ENCODE measurements around the gene TRIM40. TPM values are rescaled to one million over a fixed set of nuclear protein-coding genes. Genes with fewer than 3 reads are reported as not detected.

The TRIM40 gene
- total RNA-seq (under 1 TPM in 1 of 2 donors, not detected in 1; 0.20 TPM), polyA plus RNA-seq (under 1 TPM in 1 of 2 donors, not detected in 1; 0.08 TPM)
- long read RNA-seq, donor 1, result 0 reads
- long read RNA-seq, donor 2, result 0 reads
- long read RNA-seq, donor 3, result 0 reads
- long read RNA-seq, donor 4, result 0 reads
- long read RNA-seq, donor 5, result 0 reads

DNA sequence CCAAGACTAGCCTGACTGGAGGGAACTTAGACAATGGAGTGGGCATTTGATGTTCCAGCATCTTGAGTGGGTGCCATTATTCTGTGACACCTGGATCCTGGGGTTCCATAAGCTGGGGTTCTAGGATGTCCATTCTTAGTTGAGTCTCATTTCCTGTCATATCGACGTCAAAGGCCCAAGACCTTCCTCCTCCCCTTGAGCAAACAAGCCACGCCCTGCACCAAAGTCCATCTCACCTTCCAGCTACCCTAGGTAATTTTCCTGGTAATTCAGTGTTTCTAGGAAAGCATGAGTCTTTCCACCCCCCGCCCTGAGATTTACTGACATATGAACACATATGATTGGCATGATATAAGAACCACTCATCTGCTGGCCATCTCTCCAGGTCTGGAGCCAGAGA lies at the start of gene TRIM40:
Gene TRIM40 (plus strand): TSS at position 384 of the 400 bp plus-strand sequence. CDS start 897 bp downstream, outside the sequence.
- ATAC-seq (ENCODE audit: insufficient read depth, low FRiP score) (no peak), DNase-seq (no peak)
- WGBS, 2 donors, result 68 to 71% methylated on average over 4 of the region's 4 CpGs
- H3K27ac ChIP-seq (ENCODE audit: low read depth in 1 of 2, low read length in 1 of 2), result no peak within 1 kb of the TSS
- H3K27me3 ChIP-seq (ENCODE audit: control insufficient read depth in 3 of 3, insufficient read depth in 3 of 3, low read length in 2 of 3), result peaks cover 0 to 15% (median 10%) of the 10 kb centered on the region in 3 donors
- H3K36me3 ChIP-seq (ENCODE audit: control insufficient read depth in 4 of 4, insufficient read depth in 4 of 4, low read length in 4 of 4), result no peaks in the 10 kb centered on the region
- H3K9me3 ChIP-seq (ENCODE audit: control insufficient read depth in 4 of 4, insufficient read depth in 3 of 4, low read length in 3 of 4), result no peaks in the 10 kb centered on the region
- no peak within 1 kb of the TSS for H3K4me3 ChIP-seq
- TF ChIP-seq CTCF (IDR thresholded peaks at IDR 0.05; ENCODE audit: control extremely low read depth, extremely low read depth), result no peak
- no peaks in the 10 kb centered on the region for H3K4me1 ChIP-seq (ENCODE audit: control insufficient read depth in 5 of 5, insufficient read depth in 5 of 5, low read length in 5 of 5)
- H3K9ac ChIP-seq (ENCODE audit: insufficient read depth in 1 of 2, low read length in 2 of 2), result no peak within 1 kb of the TSS

- WGBS, 2 donors, result 61 to 70% methylated on average over 5 of the region's 5 CpGs
- no peak for TF ChIP-seq CTCF (IDR thresholded peaks at IDR 0.05; ENCODE audit: control extremely low read depth, extremely low read depth)
- Histone ChIP-seq H3K27ac (ENCODE audit: low read depth in 1 of 2, low read length in 1 of 2) (no peak overlapping the region), H3K9ac (ENCODE audit: insufficient read depth in 1 of 2, low read length in 2 of 2) (no peak overlapping the region), H3K27me3 (ENCODE audit: control insufficient read depth in 3 of 3, insufficient read depth in 3 of 3, low read length in 2 of 3) (peaks cover 0 to 38% (median 3%) of the 10 kb centered on the region in 3 donors), H3K9me3 (ENCODE audit: control insufficient read depth in 4 of 4, insufficient read depth in 3 of 4, low read length in 3 of 4) (no peaks in the 10 kb centered on the region), H3K4me1 (ENCODE audit: control insufficient read depth in 5 of 5, insufficient read depth in 5 of 5, low read length in 5 of 5) (no peaks in the 10 kb centered on the region), H3K36me3 (ENCODE audit: control insufficient read depth in 4 of 4, insufficient read depth in 4 of 4, low read length in 4 of 4) (no peaks in the 10 kb centered on the region), H3K4me3 (no peak overlapping the region)
- ATAC-seq (ENCODE audit: insufficient read depth, low FRiP score) (no peak), DNase-seq (no peak)
These were observed 48.1 kb upstream of the TRIM40 start for GRCh38 chr6:30087876-30088275.

DNA sequence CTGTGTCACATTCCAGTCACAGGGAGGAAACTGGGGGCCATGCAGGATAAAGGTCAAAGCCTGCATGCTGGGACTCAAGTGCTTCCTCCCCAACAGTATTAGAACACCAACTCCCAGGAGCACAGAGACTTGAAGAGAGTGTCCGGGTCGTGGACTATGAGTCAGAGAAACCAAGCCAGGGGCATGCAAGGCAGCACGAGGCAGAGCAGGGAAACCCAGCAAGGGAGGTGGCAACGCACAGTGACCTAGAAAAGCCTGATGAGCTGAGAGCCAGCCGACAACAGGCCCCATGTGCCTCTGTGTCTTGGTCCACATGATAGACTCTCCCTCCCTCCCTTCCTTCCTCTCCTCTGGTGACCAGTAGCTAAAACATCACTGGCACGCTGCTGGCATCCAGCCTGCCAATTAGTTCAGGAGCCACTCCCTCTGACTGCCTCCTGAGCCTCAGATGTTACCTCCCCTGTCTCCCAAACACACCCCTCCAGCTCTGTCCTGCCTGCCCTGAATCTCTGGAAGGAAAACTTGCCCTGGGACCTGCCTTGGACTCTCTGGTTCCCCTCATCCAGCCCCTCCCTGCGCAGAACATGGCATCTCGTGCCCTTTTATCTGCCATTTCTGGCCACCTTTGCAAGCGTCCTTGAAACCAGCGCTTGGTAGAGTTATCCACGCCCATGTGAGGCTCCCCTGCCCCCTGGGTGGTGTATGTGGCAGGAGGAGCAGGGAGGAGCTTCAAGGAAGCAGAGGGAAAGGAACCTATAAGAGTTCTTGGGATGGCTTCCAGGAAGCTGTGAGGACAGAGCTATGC lies 44.2 kb upstream of the TRIM40 start:
- Histone ChIP-seq H3K27ac (ENCODE audit: low read depth in 1 of 2, low read length in 1 of 2) (peak overlapping the region in 1 of 2 donors; percentile 25), H3K9ac (ENCODE audit: insufficient read depth in 1 of 2, low read length in 2 of 2) (no peak overlapping the region), H3K27me3 (ENCODE audit: control insufficient read depth in 3 of 3, insufficient read depth in 3 of 3, low read length in 2 of 3) (peaks cover 0 to 63% (median 22%) of the 10 kb centered on the region in 3 donors), H3K9me3 (ENCODE audit: control insufficient read depth in 4 of 4, insufficient read depth in 3 of 4, low read length in 3 of 4) (no peaks in the 10 kb centered on the region), H3K4me3 (no peak overlapping the region), H3K4me1 (ENCODE audit: control insufficient read depth in 5 of 5, insufficient read depth in 5 of 5, low read length in 5 of 5) (no peaks in the 10 kb centered on the region), H3K36me3 (ENCODE audit: control insufficient read depth in 4 of 4, insufficient read depth in 4 of 4, low read length in 4 of 4) (no peaks in the 10 kb centered on the region)
- 51 to 64% methylated on average over 11 of the region's 11 CpGs for WGBS, 2 donors
- DNase-seq (no peak), ATAC-seq (ENCODE audit: insufficient read depth, low FRiP score) (peak; percentile 65)
- no peak for TF ChIP-seq CTCF (IDR thresholded peaks at IDR 0.05; ENCODE audit: control extremely low read depth, extremely low read depth)
